ENCODE measurements around the gene PRR5L.

- TF ChIP-seq FOSL2 (IDR thresholded peaks at IDR 0.05; ENCODE audit: borderline replicate concordance, low read depth) = no peak
- no peak for TF ChIP-seq EZH2phosphoT487 (IDR thresholded peaks at IDR 0.05; ENCODE audit: borderline replicate concordance, low read depth)
- TF ChIP-seq RCOR1 (IDR thresholded peaks at IDR 0.05; ENCODE audit: low read length) = no peak
- no peak for TF ChIP-seq TAF1 (IDR thresholded peaks at IDR 0.05; ENCODE audit: borderline replicate concordance, low read depth, low read length)
- TF ChIP-seq CTCF (IDR thresholded peaks at IDR 0.05) = no peak
- no peak for TF ChIP-seq TCF12 (IDR thresholded peaks at IDR 0.05)
- no peak for TF ChIP-seq EP300 (IDR thresholded peaks at IDR 0.05; ENCODE audit: borderline replicate concordance in 1 of 2, low read depth in 1 of 2, low read length in 1 of 2)
- TF ChIP-seq REST (IDR thresholded peaks at IDR 0.05; ENCODE audit: low read depth, low read length) = no peak
These were observed 125.6 kb downstream of the PRR5L start for GRCh38 chr11:36421546-36422155.

Data from SK-N-SH (cell line).